Measurements from ENCODE around the gene FAM117A. TPM values are rescaled to one million over a fixed set of nuclear protein-coding genes. Genes with fewer than 3 reads are reported as not detected.

Gene FAM117A, protein sequence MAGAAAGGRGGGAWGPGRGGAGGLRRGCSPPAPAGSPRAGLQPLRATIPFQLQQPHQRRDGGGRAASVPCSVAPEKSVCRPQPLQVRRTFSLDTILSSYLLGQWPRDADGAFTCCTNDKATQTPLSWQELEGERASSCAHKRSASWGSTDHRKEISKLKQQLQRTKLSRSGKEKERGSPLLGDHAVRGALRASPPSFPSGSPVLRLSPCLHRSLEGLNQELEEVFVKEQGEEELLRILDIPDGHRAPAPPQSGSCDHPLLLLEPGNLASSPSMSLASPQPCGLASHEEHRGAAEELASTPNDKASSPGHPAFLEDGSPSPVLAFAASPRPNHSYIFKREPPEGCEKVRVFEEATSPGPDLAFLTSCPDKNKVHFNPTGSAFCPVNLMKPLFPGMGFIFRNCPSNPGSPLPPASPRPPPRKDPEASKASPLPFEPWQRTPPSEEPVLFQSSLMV
- 3.5 and 3.7 TPM in 2 replicates for total RNA-seq

DNA sequence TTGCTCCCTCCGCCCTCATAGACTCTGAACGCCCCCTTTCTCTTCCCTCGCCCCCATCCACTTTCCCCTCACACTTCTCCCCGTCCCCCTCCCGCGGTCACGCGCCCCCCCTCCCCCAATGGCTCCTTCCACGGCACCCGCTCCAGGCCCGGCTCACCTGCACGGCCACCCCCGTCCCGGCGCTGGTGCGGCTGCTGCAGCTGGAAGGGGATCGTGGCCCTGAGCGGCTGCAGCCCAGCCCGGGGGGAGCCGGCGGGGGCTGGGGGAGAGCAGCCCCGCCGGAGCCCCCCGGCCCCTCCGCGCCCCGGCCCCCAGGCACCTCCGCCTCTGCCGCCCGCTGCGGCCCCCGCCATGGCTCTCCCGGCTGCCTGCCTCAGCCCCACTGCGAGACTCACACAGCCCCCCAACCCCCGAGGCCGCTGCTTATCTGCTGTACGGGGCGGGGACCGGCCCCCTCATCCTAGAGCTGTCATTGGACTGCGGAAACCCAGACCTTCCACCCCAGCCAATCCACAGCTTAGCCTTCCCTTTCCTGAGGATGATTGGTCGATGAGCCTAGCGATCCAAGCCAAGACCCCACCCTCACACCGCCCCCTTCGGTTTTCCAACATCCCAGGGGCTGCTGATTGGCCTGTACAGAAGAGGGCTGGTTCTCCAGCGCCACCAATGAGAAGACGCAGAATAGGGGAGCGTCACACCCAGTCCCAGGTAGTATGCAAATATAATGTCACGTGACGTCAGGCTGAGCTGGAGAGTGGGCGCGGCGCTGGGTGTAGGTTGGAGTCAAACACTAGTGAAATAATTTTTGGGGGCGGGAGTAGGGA, at the start of gene FAM117A:
Gene FAM117A (minus strand): TSS at position 397 of the 824 bp plus-strand sequence. CDS start 44 bp downstream, at position 353.

DNA sequence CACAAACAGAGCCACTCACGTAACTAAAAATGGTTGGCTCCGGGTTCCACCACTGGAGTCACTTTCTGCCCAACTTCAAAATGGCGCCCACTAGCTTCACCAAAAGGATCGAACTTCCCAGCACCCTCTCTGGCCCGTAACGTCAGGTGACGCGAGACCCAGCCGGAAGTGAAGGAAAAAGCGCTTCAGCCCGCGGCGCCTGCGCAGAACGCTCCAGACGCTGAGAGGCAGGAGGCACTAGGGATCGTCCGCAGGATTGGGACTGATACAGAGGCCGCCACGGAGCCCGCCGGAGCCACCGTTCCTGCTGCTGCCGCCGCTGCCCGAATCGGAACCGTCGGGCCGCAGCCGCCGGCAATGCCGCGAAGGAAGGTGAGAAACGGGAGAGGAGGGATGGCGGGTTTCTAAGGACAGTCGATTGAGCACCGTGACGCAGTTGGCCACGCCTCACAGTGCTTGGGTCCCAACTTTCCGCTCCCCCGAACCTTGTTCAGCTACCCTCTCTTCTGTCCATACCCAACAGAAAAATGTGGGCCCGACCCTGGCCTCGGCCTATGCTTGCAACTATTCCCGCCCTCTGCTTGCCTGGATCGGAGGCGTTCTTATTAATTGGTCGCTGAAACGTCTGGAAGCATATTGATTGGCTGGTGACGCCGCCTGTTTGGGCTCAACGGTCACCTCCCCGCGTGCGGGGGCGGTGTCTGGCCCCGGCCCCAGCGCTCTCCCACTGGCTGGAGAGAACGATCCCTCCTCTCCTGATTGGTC, 24.7 kb upstream of the FAM117A start, which contains the start of gene KAT7:
Gene KAT7 (plus strand): TSS at position 204 of the 765 bp plus-strand sequence. CDS start 154 bp downstream, at position 358.

DNA sequence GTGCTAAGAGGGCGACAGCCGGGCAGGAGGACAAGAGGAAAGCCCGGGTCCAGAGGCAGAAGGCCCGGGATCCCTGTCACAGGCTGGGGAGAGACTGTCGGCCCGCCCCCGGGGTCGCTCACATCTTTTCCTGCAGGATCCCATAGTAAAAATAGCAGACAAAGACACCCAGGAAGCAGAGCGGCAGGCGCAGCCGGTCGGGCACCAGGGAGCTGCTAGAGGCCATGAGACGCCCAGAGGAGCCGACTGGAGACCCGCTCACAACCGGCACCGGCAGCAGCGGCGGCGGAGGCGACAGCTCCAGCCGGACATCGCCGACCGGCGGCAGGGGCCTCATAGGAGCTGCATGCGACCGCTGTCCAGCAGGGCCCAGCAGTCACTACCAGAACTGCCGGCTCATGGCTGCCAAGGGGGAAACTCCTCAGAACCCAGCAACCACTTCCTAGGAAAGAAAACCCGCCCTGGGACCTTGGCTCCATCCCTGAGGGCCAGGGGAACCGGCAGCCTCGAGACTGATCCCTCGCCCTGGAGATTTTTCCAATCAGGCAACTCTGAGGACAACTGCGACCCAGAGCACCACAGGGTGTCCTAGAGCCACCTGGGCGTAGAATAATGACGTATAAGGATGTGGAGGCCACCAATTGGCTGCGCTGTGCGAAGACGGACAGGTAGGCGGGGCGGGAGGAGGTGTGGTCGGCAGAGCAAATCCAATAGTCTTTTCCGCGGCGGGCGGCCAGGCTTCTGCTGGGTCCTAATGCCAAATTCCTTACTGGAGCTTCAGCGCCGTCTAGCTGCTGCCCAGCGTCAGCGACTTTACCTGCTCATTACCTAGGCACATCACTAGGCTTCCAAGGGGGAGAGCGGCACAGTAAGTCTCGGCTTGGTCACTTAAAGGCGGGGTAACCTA, 56.1 kb downstream of the FAM117A start, which contains the start of gene SLC35B1:
Gene SLC35B1 (minus strand): TSS at position 357 of the 907 bp plus-strand sequence. CDS start 131 bp downstream, at position 226.

GRCh38 chr17:49677933-49678847, 85.7 kb downstream of the FAM117A start, which contains the start of gene SPOP:
Gene SPOP (minus strand): TSS chr17:49678097. CDS start chr17:49622810, 55,287 bp downstream.

Other genes starting within 250 kb of the FAM117A start
- gene NXPH3, start 188.3 kb downstream of the FAM117A start, total RNA-seq, result under 0.01 TPM in 1 of 2 replicates, not detected in the other
- 36.7 and 52.6 TPM in 2 replicates for gene SPOP, start 86.0 kb downstream of the FAM117A start, total RNA-seq
- gene SLC35B1, start 56.2 kb downstream of the FAM117A start, total RNA-seq, result 48.5 and 54.5 TPM in 2 replicates
- 36.4 and 41.8 TPM in 2 replicates for gene KAT7, start 24.6 kb upstream of the FAM117A start, total RNA-seq
- not detected in 2 replicates for gene TAC4, start 83.9 kb upstream of the FAM117A start, total RNA-seq
- gene DLX4, start 205.1 kb upstream of the FAM117A start, total RNA-seq, result not detected in 2 replicates
- under 0.01 and 0.98 TPM in 2 replicates for gene DLX3, start 231.1 kb upstream of the FAM117A start, total RNA-seq

All from subcutaneous preadipocyte (primary cell).